ENCODE measurements around the gene CPZ.

CPZ gene

DNA sequence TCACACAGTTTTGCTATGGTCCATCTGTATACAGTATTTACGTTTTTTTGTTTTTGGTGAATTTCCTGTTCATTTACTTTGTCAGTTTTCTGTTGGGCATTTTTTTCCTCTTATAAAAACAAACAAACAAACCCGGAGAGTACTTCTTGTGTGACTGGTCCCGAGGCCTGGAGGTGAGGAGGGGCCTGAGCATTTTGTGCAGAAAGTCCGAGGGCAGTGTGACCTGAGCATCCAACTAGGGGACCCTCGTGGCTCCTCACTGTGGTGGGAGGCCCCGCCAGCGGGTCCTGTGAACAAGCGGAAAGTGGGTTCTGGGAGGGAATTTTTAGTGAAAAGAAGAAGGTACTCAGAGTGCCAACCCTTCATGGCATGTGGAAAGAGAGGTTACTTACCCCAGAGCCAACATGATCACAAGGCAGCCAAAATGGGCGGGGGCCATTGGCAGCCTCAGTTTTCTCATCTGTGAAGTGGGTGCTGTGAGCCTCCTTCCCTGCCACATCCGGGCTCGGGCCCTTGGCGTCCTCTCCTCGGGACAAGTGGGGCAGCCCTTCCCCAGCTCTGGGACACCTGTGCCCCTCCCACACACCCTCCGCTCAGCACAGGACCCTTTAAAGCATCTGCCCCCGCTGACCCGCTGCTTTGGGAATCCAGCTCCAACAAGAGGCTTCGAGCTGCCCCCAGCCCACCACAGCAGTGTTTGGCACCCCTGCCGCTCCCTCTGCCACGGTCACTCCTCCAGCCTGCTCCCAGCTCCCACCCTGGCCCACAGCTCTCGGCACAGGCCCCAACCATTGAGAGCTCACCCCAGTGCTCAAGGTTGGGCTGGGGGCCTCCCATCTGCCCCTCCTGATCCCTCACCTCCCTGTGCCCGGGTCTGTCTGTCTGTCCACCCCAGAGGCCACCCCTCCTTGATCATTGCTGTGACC lies 35.2 kb upstream of the CPZ start:
- H3K27me3 ChIP-seq (ENCODE audit: control insufficient read depth, insufficient read depth, low read length) = no peaks in the 10 kb centered on the region
- no peak overlapping the region for H3K4me3 ChIP-seq (ENCODE audit: low read depth, low read length)
- no peak overlapping the region for H3K27ac ChIP-seq (ENCODE audit: low read depth, low read length)
- H3K4me1 ChIP-seq (ENCODE audit: control insufficient read depth, insufficient read depth, low read length) = peaks cover 18% of the 10 kb centered on the region; the same call in 1 of the 2 replicates
- H3K9me3 ChIP-seq (ENCODE audit: control insufficient read depth, insufficient read depth, low read length) = no peaks in the 10 kb centered on the region
- H3K9ac ChIP-seq (ENCODE audit: low read depth, low read length) = no peak overlapping the region
- no peaks in the 10 kb centered on the region for H3K36me3 ChIP-seq (ENCODE audit: control insufficient read depth, insufficient read depth, low read length)

DNA sequence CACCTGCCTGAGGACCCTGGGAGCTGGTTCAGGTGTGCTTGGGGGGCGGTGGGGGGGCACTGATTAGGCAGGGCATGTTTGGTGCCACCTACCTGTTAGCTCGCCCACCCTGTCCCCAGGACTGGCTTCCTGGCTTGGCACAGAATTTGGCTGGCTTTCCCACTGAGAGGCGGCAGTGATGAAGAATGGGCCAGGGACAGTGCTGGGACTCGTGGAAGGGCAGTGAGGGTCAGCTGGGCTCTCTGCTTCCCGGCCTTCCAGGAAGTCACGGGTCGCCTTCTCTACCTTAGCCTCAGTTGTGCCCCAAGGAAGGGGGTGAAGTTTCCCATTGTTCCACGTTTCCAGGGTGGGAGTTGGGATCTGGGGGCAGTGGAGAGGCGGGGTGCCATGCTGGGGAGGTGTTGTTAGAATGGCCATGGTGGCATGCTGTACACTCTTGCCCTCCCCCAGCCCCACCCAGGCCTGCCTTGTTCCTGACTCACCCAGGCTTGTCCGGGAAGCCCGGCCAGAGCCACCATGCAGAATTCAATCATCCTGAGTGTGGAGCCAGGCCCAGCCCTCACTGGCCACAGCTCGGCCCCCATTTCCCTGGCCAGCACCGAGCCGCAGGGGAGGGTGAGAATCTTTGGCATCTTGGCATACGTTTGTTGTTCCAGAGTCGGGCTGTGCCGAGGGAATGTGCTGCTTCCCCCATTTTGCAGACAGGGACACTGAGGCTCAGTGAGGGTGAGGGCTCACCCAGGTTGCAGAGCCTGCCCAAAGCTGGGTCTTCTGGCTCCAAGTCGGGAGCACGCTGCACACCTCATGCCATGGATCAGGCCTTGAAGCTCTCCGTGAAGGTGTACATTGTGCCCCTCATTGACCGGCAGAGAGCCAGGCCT lies 34.2 kb upstream of the CPZ start:
- no peaks in the 10 kb centered on the region for H3K27me3 ChIP-seq (ENCODE audit: control insufficient read depth, insufficient read depth, low read length)
- no peak overlapping the region for H3K9ac ChIP-seq (ENCODE audit: low read depth, low read length)
- H3K4me1 ChIP-seq (ENCODE audit: control insufficient read depth, insufficient read depth, low read length) = peaks cover 18% of the 10 kb centered on the region; the same call in 1 of the 2 replicates
- H3K4me3 ChIP-seq (ENCODE audit: low read depth, low read length) = no peak overlapping the region
- no peaks in the 10 kb centered on the region for H3K9me3 ChIP-seq (ENCODE audit: control insufficient read depth, insufficient read depth, low read length)
- H3K27ac ChIP-seq (ENCODE audit: low read depth, low read length) = no peak overlapping the region
- H3K36me3 ChIP-seq (ENCODE audit: control insufficient read depth, insufficient read depth, low read length) = no peaks in the 10 kb centered on the region

DNA sequence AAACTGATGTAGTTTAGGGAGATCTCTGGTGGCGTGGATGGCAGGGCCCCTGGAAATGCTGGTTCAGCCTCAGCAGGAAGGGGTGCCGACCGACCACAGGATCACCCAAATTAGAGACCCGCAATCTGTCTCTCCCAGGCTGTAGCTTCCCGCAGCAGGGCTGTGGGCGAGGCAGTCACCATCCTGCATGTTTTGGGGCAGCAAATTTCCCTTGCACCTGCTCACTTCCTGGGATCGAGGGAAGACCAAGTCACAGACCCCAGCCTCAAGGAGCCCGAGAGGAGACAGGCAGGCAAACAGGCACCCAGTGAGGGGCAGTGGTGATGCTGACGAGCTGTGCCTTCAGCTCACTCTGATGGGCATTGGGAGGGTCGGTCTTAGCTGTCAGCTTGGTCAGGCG lies 33.6 kb upstream of the CPZ start:
- Histone ChIP-seq H3K27ac (ENCODE audit: low read depth, low read length) (no peak overlapping the region), H3K36me3 (ENCODE audit: control insufficient read depth, insufficient read depth, low read length) (no peaks in the 10 kb centered on the region), H3K9me3 (ENCODE audit: control insufficient read depth, insufficient read depth, low read length) (no peaks in the 10 kb centered on the region), H3K9ac (ENCODE audit: low read depth, low read length) (no peak overlapping the region), H3K4me1 (ENCODE audit: control insufficient read depth, insufficient read depth, low read length) (peaks cover 18% of the 10 kb centered on the region; the same call in 1 of the 2 replicates), H3K27me3 (ENCODE audit: control insufficient read depth, insufficient read depth, low read length) (no peaks in the 10 kb centered on the region), H3K4me3 (ENCODE audit: low read depth, low read length) (no peak overlapping the region)

GRCh38 chr4:8559524-8560264 lies 32.9 kb upstream of the CPZ start:
- H3K27ac ChIP-seq (ENCODE audit: low read depth, low read length) = peak overlapping the region; percentile 11

DNA sequence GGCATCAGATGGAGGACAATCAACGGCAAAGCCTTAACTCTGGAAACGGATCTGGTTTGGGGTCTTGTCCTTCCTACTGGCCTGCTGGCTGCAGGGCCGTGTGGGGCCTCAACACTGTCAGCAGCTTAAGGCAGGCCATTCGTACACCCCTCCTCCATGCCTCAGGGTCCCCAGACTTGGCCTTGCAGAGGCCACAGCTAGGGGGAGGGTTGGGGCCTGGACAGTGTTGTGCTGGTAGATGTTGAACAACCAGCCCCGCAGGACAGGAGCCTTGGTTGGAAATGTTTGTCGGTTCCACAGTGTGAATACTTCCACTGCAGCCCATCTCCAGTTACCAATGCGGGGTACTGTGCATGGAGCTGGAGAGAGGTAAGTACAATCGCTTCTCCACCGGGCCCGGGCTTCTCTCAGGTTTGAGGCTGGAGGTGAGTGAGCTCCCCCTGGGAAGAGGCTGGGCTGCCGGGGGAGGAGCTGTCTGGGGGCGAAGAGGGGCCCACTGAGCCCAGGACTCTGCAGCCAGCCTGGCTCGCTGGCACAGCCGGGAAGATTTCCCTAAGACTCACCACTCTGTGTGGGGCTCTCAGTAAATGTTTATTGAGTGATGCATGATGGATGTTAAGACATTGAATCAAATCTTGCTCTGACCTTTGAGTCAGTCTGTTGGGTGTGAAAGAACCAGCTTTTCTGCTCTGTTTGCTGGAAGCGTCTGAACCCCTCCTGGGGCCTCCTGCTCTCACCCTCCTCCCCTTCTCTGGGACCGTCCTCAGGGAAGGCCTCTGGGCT lies 32.1 kb upstream of the CPZ start:
- Histone ChIP-seq H3K9ac (ENCODE audit: low read depth, low read length) (no peak overlapping the region), H3K9me3 (ENCODE audit: control insufficient read depth, insufficient read depth, low read length) (no peaks in the 10 kb centered on the region), H3K4me3 (ENCODE audit: low read depth, low read length) (no peak overlapping the region), H3K27me3 (ENCODE audit: control insufficient read depth, insufficient read depth, low read length) (no peaks in the 10 kb centered on the region), H3K27ac (ENCODE audit: low read depth, low read length) (peak overlapping the region; percentile 11), H3K36me3 (ENCODE audit: control insufficient read depth, insufficient read depth, low read length) (no peaks in the 10 kb centered on the region), H3K4me1 (ENCODE audit: control insufficient read depth, insufficient read depth, low read length) (peaks cover 18% of the 10 kb centered on the region; the same call in 1 of the 2 replicates)

More at GRCh38 chr4:8559524-8560264, 32.9 kb upstream of the CPZ start:
- H3K9ac ChIP-seq (ENCODE audit: low read depth, low read length) = no peak overlapping the region
- no peaks in the 10 kb centered on the region for H3K27me3 ChIP-seq (ENCODE audit: control insufficient read depth, insufficient read depth, low read length)
- no peak overlapping the region for H3K4me3 ChIP-seq (ENCODE audit: low read depth, low read length)
- H3K9me3 ChIP-seq (ENCODE audit: control insufficient read depth, insufficient read depth, low read length) = no peaks in the 10 kb centered on the region
- no peaks in the 10 kb centered on the region for H3K36me3 ChIP-seq (ENCODE audit: control insufficient read depth, insufficient read depth, low read length)
- H3K4me1 ChIP-seq (ENCODE audit: control insufficient read depth, insufficient read depth, low read length) = peaks cover 18% of the 10 kb centered on the region; the same call in 1 of the 2 replicates

DNA sequence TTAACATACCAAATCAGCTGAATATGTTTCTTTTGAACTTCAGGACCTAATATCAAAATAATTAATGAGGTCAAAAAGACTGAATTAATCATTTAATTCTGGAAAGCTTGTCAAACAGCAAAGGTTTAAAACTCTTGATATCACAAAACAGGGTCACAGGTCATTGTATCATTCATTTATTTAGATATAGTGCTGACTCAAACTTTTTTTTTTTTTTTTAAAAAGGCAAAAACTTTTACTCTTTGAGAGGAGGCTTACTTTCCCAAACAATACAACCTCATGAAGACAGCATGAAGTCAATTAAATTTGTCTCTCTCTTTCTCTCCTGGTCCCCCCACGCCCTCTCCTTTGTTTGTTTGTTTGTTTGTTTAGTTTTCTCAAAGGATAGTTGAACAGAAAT lies 28.0 kb upstream of the CPZ start:
- H3K36me3 ChIP-seq (ENCODE audit: control insufficient read depth, insufficient read depth, low read length) = no peaks in the 10 kb centered on the region
- H3K27me3 ChIP-seq (ENCODE audit: control insufficient read depth, insufficient read depth, low read length) = no peaks in the 10 kb centered on the region

GRCh38 chr4:8568068-8568668 lies 24.4 kb upstream of the CPZ start:
- peak overlapping the region; percentile 22; the same call in 1 of the 2 replicates for H3K4me3 ChIP-seq (ENCODE audit: low read depth, low read length)
- peaks cover 24% of the 10 kb centered on the region for H3K4me1 ChIP-seq (ENCODE audit: control insufficient read depth, insufficient read depth, low read length)
- peak overlapping the region; percentile 96 for H3K27ac ChIP-seq (ENCODE audit: low read depth, low read length)
- H3K9me3 ChIP-seq (ENCODE audit: control insufficient read depth, insufficient read depth, low read length) = no peaks in the 10 kb centered on the region
- no peaks in the 10 kb centered on the region for H3K27me3 ChIP-seq (ENCODE audit: control insufficient read depth, insufficient read depth, low read length)
- peak overlapping the region; percentile 40 for H3K9ac ChIP-seq (ENCODE audit: low read depth, low read length)
- no peaks in the 10 kb centered on the region for H3K36me3 ChIP-seq (ENCODE audit: control insufficient read depth, insufficient read depth, low read length)

More for the DNA sequence above, 28.0 kb upstream of the CPZ start:
- Histone ChIP-seq H3K9ac (ENCODE audit: low read depth, low read length) (no peak overlapping the region), H3K4me3 (ENCODE audit: low read depth, low read length) (no peak overlapping the region), H3K27ac (ENCODE audit: low read depth, low read length) (no peak overlapping the region), H3K4me1 (ENCODE audit: control insufficient read depth, insufficient read depth, low read length) (peaks cover 42% of the 10 kb centered on the region), H3K9me3 (ENCODE audit: control insufficient read depth, insufficient read depth, low read length) (no peaks in the 10 kb centered on the region)

- no peaks in the 10 kb centered on the region for H3K9me3 ChIP-seq (ENCODE audit: control insufficient read depth, insufficient read depth, low read length)
- no peaks in the 10 kb centered on the region for H3K27me3 ChIP-seq (ENCODE audit: control insufficient read depth, insufficient read depth, low read length)
- no peak overlapping the region for H3K27ac ChIP-seq (ENCODE audit: low read depth, low read length)
- peaks cover 24% of the 10 kb centered on the region for H3K4me1 ChIP-seq (ENCODE audit: control insufficient read depth, insufficient read depth, low read length)
- no peak overlapping the region for H3K9ac ChIP-seq (ENCODE audit: low read depth, low read length)
- H3K36me3 ChIP-seq (ENCODE audit: control insufficient read depth, insufficient read depth, low read length) = no peaks in the 10 kb centered on the region
- no peak overlapping the region for H3K4me3 ChIP-seq (ENCODE audit: low read depth, low read length)
Measured at GRCh38 chr4:8570201-8570600, 22.4 kb upstream of the CPZ start.

DNA sequence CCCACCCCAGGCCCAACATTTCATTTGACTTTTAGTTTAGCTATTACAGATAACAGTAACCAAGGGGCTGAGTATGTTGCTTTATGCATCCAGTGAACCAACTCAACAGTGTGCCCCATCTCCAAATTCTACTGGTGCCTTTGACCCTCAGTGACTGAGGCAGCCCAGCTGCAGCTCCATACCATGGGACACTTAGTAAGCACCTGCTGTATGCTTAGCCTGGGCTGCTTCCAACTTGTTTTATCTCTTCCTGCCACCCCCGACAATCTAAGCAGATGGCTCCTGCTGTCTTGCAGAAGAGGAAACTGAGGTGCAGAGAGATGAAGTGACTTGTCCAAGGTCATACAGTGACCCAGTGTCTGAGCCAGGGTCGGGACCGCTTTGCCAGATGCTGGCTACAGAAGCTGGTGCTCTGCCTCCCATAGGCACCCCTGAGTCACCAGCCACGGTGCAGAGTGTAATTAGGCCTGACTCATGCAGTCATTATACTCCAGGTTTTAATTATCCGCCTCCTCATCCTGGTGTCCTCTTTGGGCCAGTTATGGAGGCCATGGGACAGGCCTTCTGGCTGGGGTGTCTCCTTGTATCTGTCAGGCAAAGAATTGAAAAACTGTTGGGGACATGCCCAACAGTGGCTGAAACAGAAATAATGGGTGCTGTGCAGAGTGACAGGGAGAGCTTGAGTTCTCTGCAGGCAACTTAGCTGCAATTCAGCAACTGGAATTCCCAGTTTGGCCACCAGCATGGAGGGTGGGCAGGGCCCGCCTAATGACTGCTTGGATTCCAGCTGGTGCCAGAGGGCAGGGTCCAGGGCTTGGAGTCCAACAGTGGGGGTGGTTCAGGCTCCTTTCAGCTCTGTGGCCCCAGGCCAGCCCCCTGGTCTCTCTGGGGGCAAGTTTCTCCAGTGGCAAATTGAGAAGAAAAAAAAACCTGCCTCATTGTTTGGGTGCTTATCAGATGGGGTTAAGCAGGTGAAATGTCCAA lies 20.6 kb upstream of the CPZ start:
- no peak overlapping the region for H3K27ac ChIP-seq (ENCODE audit: low read depth, low read length)
- no peak overlapping the region for H3K9ac ChIP-seq (ENCODE audit: low read depth, low read length)
- no peaks in the 10 kb centered on the region for H3K27me3 ChIP-seq (ENCODE audit: control insufficient read depth, insufficient read depth, low read length)
- H3K4me3 ChIP-seq (ENCODE audit: low read depth, low read length) = no peak overlapping the region
- H3K9me3 ChIP-seq (ENCODE audit: control insufficient read depth, insufficient read depth, low read length) = no peaks in the 10 kb centered on the region
- H3K4me1 ChIP-seq (ENCODE audit: control insufficient read depth, insufficient read depth, low read length) = peaks cover 21% of the 10 kb centered on the region
- no peaks in the 10 kb centered on the region for H3K36me3 ChIP-seq (ENCODE audit: control insufficient read depth, insufficient read depth, low read length)
